ENCODE measurements around the gene LINGO1.

DNA sequence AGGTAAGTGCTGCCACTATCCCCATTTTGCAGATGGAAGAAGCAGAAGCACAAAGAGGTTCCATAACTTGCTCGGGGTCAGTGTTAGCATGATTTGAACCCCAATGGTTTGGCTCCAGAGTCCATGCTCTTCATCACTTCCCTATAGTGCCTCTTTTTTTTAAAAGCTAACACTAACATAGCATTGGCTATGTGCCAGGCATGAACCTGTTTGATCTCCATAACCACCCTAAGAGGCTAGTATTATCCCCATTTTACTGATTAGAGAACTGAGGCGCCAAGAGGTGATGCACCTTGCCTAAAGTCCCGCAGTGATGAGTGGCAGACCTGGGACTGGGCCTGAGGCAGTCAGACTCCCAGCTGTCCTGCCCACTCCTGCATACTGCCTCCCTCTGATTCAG is 7.3 kb downstream of the LINGO1 start:
- TF ChIP-seq, protein P1, sequence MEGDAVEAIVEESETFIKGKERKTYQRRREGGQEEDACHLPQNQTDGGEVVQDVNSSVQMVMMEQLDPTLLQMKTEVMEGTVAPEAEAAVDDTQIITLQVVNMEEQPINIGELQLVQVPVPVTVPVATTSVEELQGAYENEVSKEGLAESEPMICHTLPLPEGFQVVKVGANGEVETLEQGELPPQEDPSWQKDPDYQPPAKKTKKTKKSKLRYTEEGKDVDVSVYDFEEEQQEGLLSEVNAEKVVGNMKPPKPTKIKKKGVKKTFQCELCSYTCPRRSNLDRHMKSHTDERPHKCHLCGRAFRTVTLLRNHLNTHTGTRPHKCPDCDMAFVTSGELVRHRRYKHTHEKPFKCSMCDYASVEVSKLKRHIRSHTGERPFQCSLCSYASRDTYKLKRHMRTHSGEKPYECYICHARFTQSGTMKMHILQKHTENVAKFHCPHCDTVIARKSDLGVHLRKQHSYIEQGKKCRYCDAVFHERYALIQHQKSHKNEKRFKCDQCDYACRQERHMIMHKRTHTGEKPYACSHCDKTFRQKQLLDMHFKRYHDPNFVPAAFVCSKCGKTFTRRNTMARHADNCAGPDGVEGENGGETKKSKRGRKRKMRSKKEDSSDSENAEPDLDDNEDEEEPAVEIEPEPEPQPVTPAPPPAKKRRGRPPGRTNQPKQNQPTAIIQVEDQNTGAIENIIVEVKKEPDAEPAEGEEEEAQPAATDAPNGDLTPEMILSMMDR (IDR thresholded peaks at IDR 0.05), result no peak
- TF ChIP-seq POLR2A (IDR thresholded peaks at IDR 0.05), result no peak
